Right lobe of liver (tissue), 4 donors: ENCODE results near the gene CDK14.

Experiments used
- POLR2A ChIP-seq: fragments of 450-650 bp; IDR thresholded peaks from one replicate; pipeline ENCODE4 v1.6.1; 2017; ENCODE audit warnings: antibody characterized with exemption, mild to moderate bottlenecking
- TF ChIP-seq, protein P1 (sequence below), 4 donors: fragments of 200-600 bp in 3 of 4; fragments of 450-650 bp in 1 of 4; IDR thresholded peaks; one replicate each; pipeline versions ENCODE4 v1.5.1 to v1.8.0; 2016 to 2022; ENCODE audit warnings: antibody characterized with exemption in 4 of 4, mild to moderate bottlenecking in 2 of 4
- donor health status: DM: no; HTN: no; CAD: no.
- donor health status: DM: no; HTN: no; CAD: no.
- donor health status: DM: no; HTN: yes; CAD: no.

DNA sequence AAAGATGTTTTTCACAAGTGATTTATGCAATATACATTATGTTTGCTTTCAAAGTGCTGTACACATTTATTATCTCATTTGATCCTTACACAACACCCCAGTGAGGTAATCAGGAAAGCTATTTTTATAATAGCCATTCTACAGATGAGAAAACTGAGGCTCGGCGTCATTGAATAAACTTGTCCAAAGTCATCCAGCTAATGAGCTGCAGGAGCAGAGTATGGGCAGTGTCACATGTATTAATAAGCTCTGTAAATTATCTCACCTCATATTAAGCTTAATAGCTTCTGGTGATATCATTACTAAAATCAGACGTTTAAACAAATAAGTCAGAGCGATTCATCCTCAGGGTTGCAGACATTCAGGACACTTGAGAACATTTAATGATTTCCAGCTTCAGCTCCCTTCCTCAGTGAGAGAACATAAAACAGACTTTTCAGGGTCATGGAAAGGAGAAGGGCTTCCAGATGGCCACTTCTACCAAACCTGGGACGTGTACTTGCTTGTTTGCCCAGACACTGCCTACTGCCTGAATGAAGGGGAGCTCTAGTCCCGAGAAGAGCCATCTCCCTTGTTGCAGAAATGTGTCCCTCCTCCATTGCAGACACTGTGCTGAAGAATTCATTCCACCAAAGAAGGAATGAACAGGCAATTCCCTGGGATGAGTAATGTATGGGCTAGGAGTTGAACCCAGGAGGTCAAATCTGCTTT, 647.6 kb downstream of the CDK14 start:
- TF ChIP-seq, protein P1, sequence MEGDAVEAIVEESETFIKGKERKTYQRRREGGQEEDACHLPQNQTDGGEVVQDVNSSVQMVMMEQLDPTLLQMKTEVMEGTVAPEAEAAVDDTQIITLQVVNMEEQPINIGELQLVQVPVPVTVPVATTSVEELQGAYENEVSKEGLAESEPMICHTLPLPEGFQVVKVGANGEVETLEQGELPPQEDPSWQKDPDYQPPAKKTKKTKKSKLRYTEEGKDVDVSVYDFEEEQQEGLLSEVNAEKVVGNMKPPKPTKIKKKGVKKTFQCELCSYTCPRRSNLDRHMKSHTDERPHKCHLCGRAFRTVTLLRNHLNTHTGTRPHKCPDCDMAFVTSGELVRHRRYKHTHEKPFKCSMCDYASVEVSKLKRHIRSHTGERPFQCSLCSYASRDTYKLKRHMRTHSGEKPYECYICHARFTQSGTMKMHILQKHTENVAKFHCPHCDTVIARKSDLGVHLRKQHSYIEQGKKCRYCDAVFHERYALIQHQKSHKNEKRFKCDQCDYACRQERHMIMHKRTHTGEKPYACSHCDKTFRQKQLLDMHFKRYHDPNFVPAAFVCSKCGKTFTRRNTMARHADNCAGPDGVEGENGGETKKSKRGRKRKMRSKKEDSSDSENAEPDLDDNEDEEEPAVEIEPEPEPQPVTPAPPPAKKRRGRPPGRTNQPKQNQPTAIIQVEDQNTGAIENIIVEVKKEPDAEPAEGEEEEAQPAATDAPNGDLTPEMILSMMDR (IDR thresholded peaks at IDR 0.05): no peak
- no peak for TF ChIP-seq POLR2A
